HepG2 (cell line): Measurements from ENCODE around the gene KBTBD13.

ENCODE experiments used
- EP300 ChIP-seq, 3 experiments: sonication (generic) in 1 of 3; formaldehyde crosslinking in 1 of 3; IDR thresholded peaks; 2 replicates each; pipeline versions ENCODE4 v1.5.1 to v1.6.1; 2011 to 2020; ENCODE audit warnings: low read depth in 2 of 3, low read length in 2 of 3, borderline replicate concordance in 1 of 3, improper control_type of control experiment in 1 of 3, mild to moderate bottlenecking in 1 of 3, missing genetic modification reagents in 1 of 3, moderate library complexity in 1 of 3
- ETV5 ChIP-seq: IDR thresholded peaks from 2 replicates; pipeline ENCODE4 v1.6.1; 2018; ENCODE audit warnings: missing biosample characterization, missing genetic modification reagents, inconsistent platforms, borderline replicate concordance
- POLR2A ChIP-seq, 2 experiments: IDR thresholded peaks; 2 replicates each; pipeline ENCODE4 v1.6.1; 2011; ENCODE audit warnings: low read depth in 2 of 2, low read length in 2 of 2, mild to moderate bottlenecking in 1 of 2, moderate library complexity in 1 of 2; ENCODE audit not compliant: insufficient read depth in 1 of 2
- RBM39 ChIP-seq: fragments of 200-400 bp; formaldehyde crosslinking; IDR thresholded peaks from one replicate; pipeline ENCODE4 v1.6.1; 2018; ENCODE audit warnings: antibody characterized with exemption, mild to moderate bottlenecking, low read depth, low read length; ENCODE audit not compliant: poor library complexity, severe bottlenecking
- REL ChIP-seq: sonication (generic); formaldehyde crosslinking; conservative IDR thresholded peaks from 2 replicates; pipeline ENCODE4 v1.8.0; 2022; ENCODE audit warnings: mild to moderate bottlenecking, missing genetic modification reagents, moderate library complexity
- SP5 ChIP-seq: IDR thresholded peaks from 2 replicates; pipeline ENCODE4 v1.6.1; 2016; ENCODE audit warnings: low read depth, borderline replicate concordance
- TBL1XR1 ChIP-seq: fragments of 150-350 bp; IDR thresholded peaks from 2 replicates; pipeline ENCODE4 v1.6.1; 2014; ENCODE audit warnings: borderline replicate concordance, low read length; ENCODE audit not compliant: partially characterized antibody
- TGIF2 ChIP-seq: IDR thresholded peaks from 2 replicates; pipeline ENCODE4 v1.6.1; 2016; ENCODE audit warnings: control low read depth, missing compliant biosample characterization
- ZNF274 ChIP-seq: sonication (generic); formaldehyde crosslinking; IDR thresholded peaks from 2 replicates; pipeline ENCODE4 v1.5.1; 2020; ENCODE audit warnings: mild to moderate bottlenecking, missing genetic modification reagents
- ZNF501 ChIP-seq: sonication (generic); formaldehyde crosslinking; IDR thresholded peaks from 2 replicates; pipeline ENCODE4 v1.5.1; 2020; ENCODE audit warnings: mild to moderate bottlenecking, moderate library complexity, missing genetic modification reagents
- ZNF552 ChIP-seq: sonication (generic); formaldehyde crosslinking; IDR thresholded peaks from 2 replicates; pipeline ENCODE4 v1.9.0; 2022; ENCODE audit warnings: missing genetic modification reagents, mild to moderate bottlenecking, borderline replicate concordance
- TF ChIP-seq, protein P1 (sequence below): sonication (generic); formaldehyde crosslinking; IDR thresholded peaks from 2 replicates; pipeline ENCODE4 v1.4.0; 2020; ENCODE audit warnings: missing genetic modification reagents
- TF ChIP-seq, protein P2 (sequence below): sonication (generic); formaldehyde crosslinking; IDR thresholded peaks from 2 replicates; pipeline ENCODE4 v1.5.0; 2020; ENCODE audit warnings: missing genetic modification reagents
- TF ChIP-seq, protein P3 (sequence below): sonication (generic); formaldehyde crosslinking; IDR thresholded peaks from 2 replicates; pipeline ENCODE4 v1.4.0; 2020; ENCODE audit warnings: missing genetic modification reagents, borderline replicate concordance

DNA sequence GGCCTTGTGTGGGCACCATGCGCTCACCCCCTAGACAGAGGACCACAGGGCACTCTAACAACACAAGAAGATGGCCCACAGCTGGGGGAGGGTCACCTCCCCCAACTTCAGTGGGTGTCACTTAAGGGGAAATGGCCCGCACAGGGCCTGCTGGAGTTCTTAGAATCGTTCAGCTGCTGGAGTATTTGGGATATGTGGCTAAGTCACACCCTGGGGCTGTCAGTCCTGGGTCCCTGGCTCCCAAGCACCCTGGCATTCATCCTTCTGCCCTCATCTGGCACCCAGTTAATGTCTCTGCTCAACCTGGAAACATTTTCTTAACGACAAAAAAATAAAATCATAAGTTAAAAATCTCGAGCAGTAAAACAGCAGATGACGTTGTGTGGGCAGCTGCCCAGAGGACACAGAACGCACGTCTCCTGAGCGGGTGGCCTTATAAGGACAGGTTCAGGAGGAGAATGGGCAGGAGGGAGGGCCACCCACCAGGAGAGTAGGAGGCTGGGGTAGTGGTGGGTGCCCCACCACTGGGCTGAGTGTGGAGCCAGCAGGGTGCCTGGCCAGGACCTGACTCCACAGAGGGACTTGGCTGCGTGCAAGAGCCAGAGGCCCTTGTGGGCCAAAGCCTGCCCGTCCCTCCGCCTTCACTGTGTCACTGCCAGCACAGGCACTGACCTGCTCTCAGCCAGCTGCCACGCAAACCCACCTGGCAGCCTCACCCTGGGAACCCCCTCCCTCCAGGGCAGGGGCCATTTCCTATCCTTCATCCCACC is 11.5 kb downstream of the KBTBD13 start:
- TF ChIP-seq, protein P1, sequence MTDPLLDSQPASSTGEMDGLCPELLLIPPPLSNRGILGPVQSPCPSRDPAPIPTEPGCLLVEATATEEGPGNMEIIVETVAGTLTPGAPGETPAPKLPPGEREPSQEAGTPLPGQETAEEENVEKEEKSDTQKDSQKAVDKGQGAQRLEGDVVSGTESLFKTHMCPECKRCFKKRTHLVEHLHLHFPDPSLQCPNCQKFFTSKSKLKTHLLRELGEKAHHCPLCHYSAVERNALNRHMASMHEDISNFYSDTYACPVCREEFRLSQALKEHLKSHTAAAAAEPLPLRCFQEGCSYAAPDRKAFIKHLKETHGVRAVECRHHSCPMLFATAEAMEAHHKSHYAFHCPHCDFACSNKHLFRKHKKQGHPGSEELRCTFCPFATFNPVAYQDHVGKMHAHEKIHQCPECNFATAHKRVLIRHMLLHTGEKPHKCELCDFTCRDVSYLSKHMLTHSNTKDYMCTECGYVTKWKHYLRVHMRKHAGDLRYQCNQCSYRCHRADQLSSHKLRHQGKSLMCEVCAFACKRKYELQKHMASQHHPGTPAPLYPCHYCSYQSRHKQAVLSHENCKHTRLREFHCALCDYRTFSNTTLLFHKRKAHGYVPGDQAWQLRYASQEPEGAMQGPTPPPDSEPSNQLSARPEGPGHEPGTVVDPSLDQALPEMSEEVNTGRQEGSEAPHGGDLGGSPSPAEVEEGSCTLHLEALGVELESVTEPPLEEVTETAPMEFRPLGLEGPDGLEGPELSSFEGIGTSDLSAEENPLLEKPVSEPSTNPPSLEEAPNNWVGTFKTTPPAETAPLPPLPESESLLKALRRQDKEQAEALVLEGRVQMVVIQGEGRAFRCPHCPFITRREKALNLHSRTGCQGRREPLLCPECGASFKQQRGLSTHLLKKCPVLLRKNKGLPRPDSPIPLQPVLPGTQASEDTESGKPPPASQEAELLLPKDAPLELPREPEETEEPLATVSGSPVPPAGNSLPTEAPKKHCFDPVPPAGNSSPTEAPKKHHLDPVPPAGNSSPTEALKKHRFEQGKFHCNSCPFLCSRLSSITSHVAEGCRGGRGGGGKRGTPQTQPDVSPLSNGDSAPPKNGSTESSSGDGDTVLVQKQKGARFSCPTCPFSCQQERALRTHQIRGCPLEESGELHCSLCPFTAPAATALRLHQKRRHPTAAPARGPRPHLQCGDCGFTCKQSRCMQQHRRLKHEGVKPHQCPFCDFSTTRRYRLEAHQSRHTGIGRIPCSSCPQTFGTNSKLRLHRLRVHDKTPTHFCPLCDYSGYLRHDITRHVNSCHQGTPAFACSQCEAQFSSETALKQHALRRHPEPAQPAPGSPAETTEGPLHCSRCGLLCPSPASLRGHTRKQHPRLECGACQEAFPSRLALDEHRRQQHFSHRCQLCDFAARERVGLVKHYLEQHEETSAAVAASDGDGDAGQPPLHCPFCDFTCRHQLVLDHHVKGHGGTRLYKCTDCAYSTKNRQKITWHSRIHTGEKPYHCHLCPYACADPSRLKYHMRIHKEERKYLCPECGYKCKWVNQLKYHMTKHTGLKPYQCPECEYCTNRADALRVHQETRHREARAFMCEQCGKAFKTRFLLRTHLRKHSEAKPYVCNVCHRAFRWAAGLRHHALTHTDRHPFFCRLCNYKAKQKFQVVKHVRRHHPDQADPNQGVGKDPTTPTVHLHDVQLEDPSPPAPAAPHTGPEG (CRISPR knock-in tag) = no peak
- TF ChIP-seq, protein P2, sequence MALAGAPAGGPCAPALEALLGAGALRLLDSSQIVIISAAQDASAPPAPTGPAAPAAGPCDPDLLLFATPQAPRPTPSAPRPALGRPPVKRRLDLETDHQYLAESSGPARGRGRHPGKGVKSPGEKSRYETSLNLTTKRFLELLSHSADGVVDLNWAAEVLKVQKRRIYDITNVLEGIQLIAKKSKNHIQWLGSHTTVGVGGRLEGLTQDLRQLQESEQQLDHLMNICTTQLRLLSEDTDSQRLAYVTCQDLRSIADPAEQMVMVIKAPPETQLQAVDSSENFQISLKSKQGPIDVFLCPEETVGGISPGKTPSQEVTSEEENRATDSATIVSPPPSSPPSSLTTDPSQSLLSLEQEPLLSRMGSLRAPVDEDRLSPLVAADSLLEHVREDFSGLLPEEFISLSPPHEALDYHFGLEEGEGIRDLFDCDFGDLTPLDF (CRISPR knock-in tag) = no peak
- no peak for TF ChIP-seq RBM39
- no peak for TF ChIP-seq TGIF2 (CRISPR knock-in tag)
- no peak for TF ChIP-seq POLR2A (IDR thresholded peaks at IDR 0.05; ENCODE audit: insufficient read depth in 1 of 2, low read depth in 2 of 2, low read length in 2 of 2)
- TF ChIP-seq, protein P3, sequence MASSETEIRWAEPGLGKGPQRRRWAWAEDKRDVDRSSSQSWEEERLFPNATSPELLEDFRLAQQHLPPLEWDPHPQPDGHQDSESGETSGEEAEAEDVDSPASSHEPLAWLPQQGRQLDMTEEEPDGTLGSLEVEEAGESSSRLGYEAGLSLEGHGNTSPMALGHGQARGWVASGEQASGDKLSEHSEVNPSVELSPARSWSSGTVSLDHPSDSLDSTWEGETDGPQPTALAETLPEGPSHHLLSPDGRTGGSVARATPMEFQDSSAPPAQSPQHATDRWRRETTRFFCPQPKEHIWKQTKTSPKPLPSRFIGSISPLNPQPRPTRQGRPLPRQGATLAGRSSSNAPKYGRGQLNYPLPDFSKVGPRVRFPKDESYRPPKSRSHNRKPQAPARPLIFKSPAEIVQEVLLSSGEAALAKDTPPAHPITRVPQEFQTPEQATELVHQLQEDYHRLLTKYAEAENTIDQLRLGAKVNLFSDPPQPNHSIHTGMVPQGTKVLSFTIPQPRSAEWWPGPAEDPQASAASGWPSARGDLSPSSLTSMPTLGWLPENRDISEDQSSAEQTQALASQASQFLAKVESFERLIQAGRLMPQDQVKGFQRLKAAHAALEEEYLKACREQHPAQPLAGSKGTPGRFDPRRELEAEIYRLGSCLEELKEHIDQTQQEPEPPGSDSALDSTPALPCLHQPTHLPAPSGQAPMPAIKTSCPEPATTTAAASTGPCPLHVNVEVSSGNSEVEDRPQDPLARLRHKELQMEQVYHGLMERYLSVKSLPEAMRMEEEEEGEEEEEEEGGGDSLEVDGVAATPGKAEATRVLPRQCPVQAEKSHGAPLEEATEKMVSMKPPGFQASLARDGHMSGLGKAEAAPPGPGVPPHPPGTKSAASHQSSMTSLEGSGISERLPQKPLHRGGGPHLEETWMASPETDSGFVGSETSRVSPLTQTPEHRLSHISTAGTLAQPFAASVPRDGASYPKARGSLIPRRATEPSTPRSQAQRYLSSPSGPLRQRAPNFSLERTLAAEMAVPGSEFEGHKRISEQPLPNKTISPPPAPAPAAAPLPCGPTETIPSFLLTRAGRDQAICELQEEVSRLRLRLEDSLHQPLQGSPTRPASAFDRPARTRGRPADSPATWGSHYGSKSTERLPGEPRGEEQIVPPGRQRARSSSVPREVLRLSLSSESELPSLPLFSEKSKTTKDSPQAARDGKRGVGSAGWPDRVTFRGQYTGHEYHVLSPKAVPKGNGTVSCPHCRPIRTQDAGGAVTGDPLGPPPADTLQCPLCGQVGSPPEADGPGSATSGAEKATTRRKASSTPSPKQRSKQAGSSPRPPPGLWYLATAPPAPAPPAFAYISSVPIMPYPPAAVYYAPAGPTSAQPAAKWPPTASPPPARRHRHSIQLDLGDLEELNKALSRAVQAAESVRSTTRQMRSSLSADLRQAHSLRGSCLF = no peak
- TF ChIP-seq SP5 (CRISPR knock-in tag) = no peak
- TF ChIP-seq REL (CRISPR knock-in tag) = no peak
- no peak for TF ChIP-seq ETV5 (CRISPR knock-in tag)
- no peak for TF ChIP-seq TBL1XR1
- TF ChIP-seq ZNF274 (CRISPR knock-in tag) = no peak
- TF ChIP-seq EP300 (IDR thresholded peaks at IDR 0.05; ENCODE audit: low read depth in 2 of 2, low read length in 2 of 2) = no peak
- no peak for TF ChIP-seq EP300 (CRISPR knock-in tag; IDR thresholded peaks at IDR 0.05; ENCODE audit: borderline replicate concordance)
- TF ChIP-seq ZNF501 = no peak
- no peak for TF ChIP-seq ZNF552 (CRISPR knock-in tag)
